ENCODE results near the gene RAD9A. TPM values are rescaled to one million over a fixed set of nuclear protein-coding genes. Genes with fewer than 3 reads are reported as not detected.

RAD9A gene
- total and polyA plus RNA-seq, 9 of the 15 experiments (the other 6 are each of a cell fraction or from before 2014, with no cell fraction given) = 1.4 to 41.2 (median 16.1) TPM

DNA sequence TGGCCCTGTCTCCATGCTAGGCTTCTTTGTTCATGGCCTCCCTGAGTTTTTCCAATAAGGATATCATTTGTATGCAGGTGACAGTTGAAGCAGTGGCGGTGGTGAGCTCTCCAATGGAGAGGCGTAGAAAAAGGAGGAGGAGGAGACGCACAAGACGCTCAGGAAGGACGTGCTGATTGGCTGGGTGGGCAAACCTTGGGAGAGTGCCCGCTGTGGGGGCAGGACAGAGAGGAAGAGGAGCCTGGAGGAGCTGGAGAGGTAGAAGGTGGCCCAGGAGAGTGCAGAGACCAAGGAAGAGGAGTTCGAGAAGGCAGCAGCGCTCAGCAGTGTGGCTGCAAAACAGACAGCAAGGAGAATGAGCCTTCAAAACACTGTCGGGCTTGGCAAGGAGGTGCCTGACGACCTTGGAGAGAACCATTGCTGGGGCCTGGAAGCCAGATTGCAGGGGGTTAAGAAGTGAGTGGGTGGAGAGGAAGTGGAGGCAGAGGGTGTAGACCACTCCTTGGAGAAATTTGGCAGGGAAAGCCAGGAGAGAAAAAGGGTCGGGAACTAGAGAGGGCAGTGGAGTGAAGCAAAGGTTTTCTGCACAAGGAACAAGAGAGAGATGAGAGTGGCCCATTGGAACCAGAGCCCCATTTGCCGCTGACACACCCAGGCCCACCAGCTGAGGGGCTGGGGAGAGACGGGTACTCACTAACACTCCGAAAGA lies 25.9 kb upstream of the RAD9A start:
- no peak for FAIRE-seq
- POLR2A ChIA-PET = interaction anchor here (0.5 to 1.2 kb wide), 2 partner anchors 12 to 17 kb away, joined by 3 to 4 read pairs; no protein-coding TSS in a partner anchor

DNA sequence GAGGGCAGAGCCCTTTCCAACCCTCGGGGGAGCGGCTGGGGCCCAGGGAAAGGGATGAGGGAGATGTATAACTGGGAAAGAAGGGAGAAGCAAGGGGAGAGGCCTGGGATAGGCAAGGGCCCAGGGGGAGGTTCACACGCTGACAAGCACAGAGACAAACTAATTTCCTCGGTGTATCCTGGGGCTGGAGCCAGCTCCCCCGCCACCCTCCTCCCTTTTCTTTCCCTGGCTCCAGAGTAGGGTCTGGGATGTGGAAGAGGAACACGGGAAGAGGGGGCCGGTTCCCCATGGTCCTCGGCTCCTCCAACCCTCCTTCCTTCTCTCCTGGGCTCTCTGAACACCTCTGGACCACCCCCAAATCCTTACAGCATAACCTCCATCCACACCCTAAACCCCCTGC lies 25.2 kb upstream of the RAD9A start:
- in situ Hi-C loops (cut with MboI) = no loop called here
- TF ChIP-seq RBM14 (IDR thresholded peaks at IDR 0.05; ENCODE audit: borderline replicate concordance, insufficient read depth, low read depth, low read length) (no peak), BDP1 (IDR thresholded peaks at IDR 0.05; ENCODE audit: insufficient read depth, insufficient read length) (no peak), GTF2A2 (tag; IDR thresholded peaks at IDR 0.05) (no peak), ZNF354B (CRISPR knock-in tag; IDR thresholded peaks at IDR 0.05) (no peak), ZNF699 (CRISPR knock-in tag; IDR thresholded peaks at IDR 0.05; ENCODE audit: insufficient replicate concordance) (no peak), ZNF764 (CRISPR knock-in tag; IDR thresholded peaks at IDR 0.05; ENCODE audit: low read depth) (no peak), PKNOX1 (IDR thresholded peaks at IDR 0.05) (no peak), OTX1 (CRISPR knock-in tag; IDR thresholded peaks at IDR 0.05) (no peak), MXI1 (IDR thresholded peaks at IDR 0.05; ENCODE audit: low read depth, low read length) (no peak)
- TF ChIP-seq, protein P1, sequence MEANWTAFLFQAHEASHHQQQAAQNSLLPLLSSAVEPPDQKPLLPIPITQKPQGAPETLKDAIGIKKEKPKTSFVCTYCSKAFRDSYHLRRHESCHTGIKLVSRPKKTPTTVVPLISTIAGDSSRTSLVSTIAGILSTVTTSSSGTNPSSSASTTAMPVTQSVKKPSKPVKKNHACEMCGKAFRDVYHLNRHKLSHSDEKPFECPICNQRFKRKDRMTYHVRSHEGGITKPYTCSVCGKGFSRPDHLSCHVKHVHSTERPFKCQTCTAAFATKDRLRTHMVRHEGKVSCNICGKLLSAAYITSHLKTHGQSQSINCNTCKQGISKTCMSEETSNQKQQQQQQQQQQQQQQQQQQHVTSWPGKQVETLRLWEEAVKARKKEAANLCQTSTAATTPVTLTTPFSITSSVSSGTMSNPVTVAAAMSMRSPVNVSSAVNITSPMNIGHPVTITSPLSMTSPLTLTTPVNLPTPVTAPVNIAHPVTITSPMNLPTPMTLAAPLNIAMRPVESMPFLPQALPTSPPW (CRISPR knock-in tag; IDR thresholded peaks at IDR 0.05) = no peak
- TF ChIP-seq, protein P2, sequence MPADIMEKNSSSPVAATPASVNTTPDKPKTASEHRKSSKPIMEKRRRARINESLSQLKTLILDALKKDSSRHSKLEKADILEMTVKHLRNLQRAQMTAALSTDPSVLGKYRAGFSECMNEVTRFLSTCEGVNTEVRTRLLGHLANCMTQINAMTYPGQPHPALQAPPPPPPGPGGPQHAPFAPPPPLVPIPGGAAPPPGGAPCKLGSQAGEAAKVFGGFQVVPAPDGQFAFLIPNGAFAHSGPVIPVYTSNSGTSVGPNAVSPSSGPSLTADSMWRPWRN (IDR thresholded peaks at IDR 0.05; ENCODE audit: low read depth) = no peak

More for the DNA sequence above, 25.9 kb upstream of the RAD9A start:
- CTCF ChIA-PET (ENCODE audit: low intra/inter-chr PET ratio) = no interaction called here
- Histone ChIP-seq H3K9ac (ENCODE audit: insufficient read depth in 1 of 2, low read depth in 2 of 2, low read length in 2 of 2) (peak overlapping the region in 1 of 2 experiments; percentile 68; a peak in 1 of 4 replicates), H3K4me1 (replicated peaks in 1 of 2; ENCODE audit: control insufficient read depth in 2 of 2, insufficient read depth in 2 of 2, low read length in 2 of 2) (peaks cover 14 to 47% of the 10 kb centered on the region in 2 experiments), H3K9me1 (ENCODE audit: control insufficient read depth, insufficient read depth, low read length) (no peaks in the 10 kb centered on the region), H2AFZ (ENCODE audit: low read depth, low read length) (no peak overlapping the region), H3K9me3 (replicated peaks; ENCODE audit: control insufficient read depth, insufficient read depth, low read depth, low read length) (no peaks in the 10 kb centered on the region; the same call in 1 of the 2 replicates), H3K79me2 (ENCODE audit: control insufficient read depth, insufficient read depth, low read length) (peaks cover 6% of the 10 kb centered on the region; the same call in 1 of the 3 replicates), H4K20me1 (replicated peaks; ENCODE audit: control insufficient read depth, insufficient read depth, low read length) (no peaks in the 10 kb centered on the region), H3K27ac (ENCODE audit: extremely low read depth, low read depth, low read length) (no peak overlapping the region), H3K4me2 (ENCODE audit: insufficient read depth, low read length) (no peak overlapping the region), H3K4me3 (no peak overlapping the region), H3K36me3 (ENCODE audit: control insufficient read depth, insufficient read depth, low read length) (peaks cover 5% of the 10 kb centered on the region; the same call in 1 of the 3 replicates), H3K27me3 (ENCODE audit: control insufficient read depth in 2 of 2, insufficient read depth in 2 of 2, low read length in 2 of 2) (no peaks in the 10 kb centered on the region)
- WGBS (ENCODE audit: insufficient coverage, low coverage, missing lambda C conversion rate) = 57% methylated on average over 14 of the region's 14 CpGs
- in situ Hi-C loops (cut with MboI) (no loop called here), intact Hi-C loops (cut with micrococcal nuclease) (no loop called here)
- no peak for ATAC-seq
- DNase-seq (ENCODE audit: extremely low read depth in 1 of 4, low spot score in 3 of 4) = no peak
- no TSS peak for BruUV-seq (replicated peaks)
- no peak for TF ChIP-seq POLR2AphosphoS5 (IDR thresholded peaks at IDR 0.05; ENCODE audit: control insufficient read depth, insufficient read depth, low read depth, low read length)
- TF ChIP-seq EGR1 (conservative IDR thresholded peaks at IDR 0.05) = peak; percentile 49; the same call in 1 of the 2 replicates

More for the DNA sequence above, 25.2 kb upstream of the RAD9A start:
- BruUV-seq (replicated peaks) = no TSS peak
- no peaks in the 10 kb centered on the region for H3K9me1 ChIP-seq (ENCODE audit: control insufficient read depth, insufficient read depth, low read length)
- no peak overlapping the region for H3K27ac ChIP-seq (ENCODE audit: extremely low read depth, low read depth, low read length)
- WGBS (ENCODE audit: insufficient coverage, low coverage, missing lambda C conversion rate) = 77% methylated on average over 5 of the region's 8 CpGs
- H4K20me1 ChIP-seq (replicated peaks; ENCODE audit: control insufficient read depth, insufficient read depth, low read length) = no peaks in the 10 kb centered on the region
- H3K79me2 ChIP-seq (ENCODE audit: control insufficient read depth, insufficient read depth, low read length) = peaks cover 12% of the 10 kb centered on the region; the same call in 1 of the 3 replicates
- no peak for ATAC-seq
- ChIA-PET POLR2A (interaction anchor here (1.0 kb wide), 1 partner anchor 10 kb away, joined by 3 read pairs; no protein-coding TSS in a partner anchor), CTCF (ENCODE audit: low intra/inter-chr PET ratio) (no interaction called here)
- no peak overlapping the region for H3K4me2 ChIP-seq (ENCODE audit: insufficient read depth, low read length)
- H3K9ac ChIP-seq (ENCODE audit: insufficient read depth in 1 of 2, low read depth in 2 of 2, low read length in 2 of 2) = peak overlapping the region in 1 of 2 experiments; percentile 48; a peak in 1 of 4 replicates
- no peak for FAIRE-seq
- no peak for DNase-seq (ENCODE audit: extremely low read depth in 1 of 4, low spot score in 3 of 4)
- peaks cover 5% of the 10 kb centered on the region; the same call in 1 of the 3 replicates for H3K36me3 ChIP-seq (ENCODE audit: control insufficient read depth, insufficient read depth, low read length)
- H2AFZ ChIP-seq (ENCODE audit: low read depth, low read length) = no peak overlapping the region
- no peak overlapping the region for H3K4me3 ChIP-seq
- peaks cover 21 to 53% of the 10 kb centered on the region in 2 experiments for H3K4me1 ChIP-seq (replicated peaks in 1 of 2; ENCODE audit: control insufficient read depth in 2 of 2, insufficient read depth in 2 of 2, low read length in 2 of 2)
- intact Hi-C loops (cut with micrococcal nuclease) = no loop called here
- H3K27me3 ChIP-seq (ENCODE audit: control insufficient read depth in 2 of 2, insufficient read depth in 2 of 2, low read length in 2 of 2) = no peaks in the 10 kb centered on the region
- no peaks in the 10 kb centered on the region; the same call in 1 of the 2 replicates for H3K9me3 ChIP-seq (replicated peaks; ENCODE audit: control insufficient read depth, insufficient read depth, low read depth, low read length)
